Activated naive CD8-positive, alpha-beta T cell treated with anti-CD3 and anti-CD28 coated beads, Interleukin-2, amount 10 ng/mL, durations not matched to agents 7 days and 5 days (primary cell): ENCODE measurements around the gene CYP1A2. TPM values are rescaled to one million over a fixed set of nuclear protein-coding genes. Genes with fewer than 3 reads are reported as not detected.

Source experiments
- ATAC-seq: fragments of 150-1000 bp; cut with Tn5 transposase; one replicate; pipeline ENCODE4 v1.10.0; 2021; ENCODE audit warnings: low read depth, moderate library complexity
- POLR2A ChIA-PET: fragments of 350-600 bp; sonication (Branson Sonifier 250); formaldehyde crosslinking; loops from one replicate; lab custom pipeline; 2021; ENCODE audit warnings: antibody characterized with exemption; lab: Charles Lee
- DNase-seq: peaks from one replicate; pipeline ENCODE4 v3.0.0; 2021
- H3K27ac Mint-ChIP-seq: one replicate; pipeline ENCODE4 v1.8.0; 2022; ENCODE audit warnings: mild to moderate bottlenecking, mixed read lengths
- H3K27me3 Mint-ChIP-seq: one replicate; pipeline ENCODE4 v1.8.0; 2022; ENCODE audit warnings: mild to moderate bottlenecking, moderate library complexity, mixed read lengths
- H3K36me3 Mint-ChIP-seq: one replicate; pipeline ENCODE4 v1.8.0; 2021; ENCODE audit warnings: mild to moderate bottlenecking, mixed read lengths
- H3K4me1 Mint-ChIP-seq: one replicate; pipeline ENCODE4 v1.8.0; 2021; ENCODE audit warnings: mixed read lengths
- H3K4me3 Mint-ChIP-seq: one replicate; pipeline ENCODE4 v1.8.0; 2022; ENCODE audit warnings: mild to moderate bottlenecking, moderate library complexity, mixed read lengths
- H3K9me3 Mint-ChIP-seq: one replicate; pipeline ENCODE4 v1.8.0; 2021; ENCODE audit warnings: mixed read lengths
- total RNA-seq, 2 experiments: library from RNA; stranded (reverse); gene quantifications; one replicate each; pipeline ENCODE4 v1.2.3, GENCODE V29; 2021

The CYP1A2 gene
- total RNA-seq, 2 experiments from 2014 or later, result not detected

DNA sequence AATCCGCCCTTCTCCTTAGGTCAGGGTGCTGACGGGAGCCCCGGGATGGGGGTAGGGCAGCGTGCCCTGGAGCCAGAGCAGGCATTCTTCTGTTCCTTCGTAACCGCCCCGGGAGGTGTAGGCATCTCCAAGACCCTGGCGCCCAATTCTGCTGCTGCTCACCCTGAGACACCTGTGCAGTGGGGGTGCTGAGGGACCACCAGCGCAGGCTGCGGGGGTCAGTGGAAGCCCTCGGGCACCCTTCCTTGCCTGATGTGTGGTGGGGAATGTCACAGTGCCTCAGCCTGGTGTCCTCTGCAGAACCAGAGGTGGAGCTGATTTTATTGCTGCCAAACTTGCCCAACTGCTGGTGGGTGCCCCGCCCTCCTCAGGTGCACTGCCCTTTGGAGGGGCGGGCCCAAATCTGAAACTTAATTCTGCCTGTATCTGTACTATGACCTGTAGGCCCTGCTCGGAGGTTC lies 40.6 kb downstream of the CYP1A2 start:
- POLR2A ChIA-PET, result interaction anchor here (0.6 to 21.9 kb wide), 6 partner anchors 3 to 164 kb away, joined by 3 to 709 read pairs (median 4); partner anchors contain the start of genes CSK, CYP1A1 and MPI
- Mint-ChIP-seq H3K36me3 (peaks cover 31% of the 10 kb centered on the region), H3K4me3 (peak overlapping the region; percentile 88), H3K4me1 (peaks cover 69% of the 10 kb centered on the region), H3K27ac (peak overlapping the region; percentile 98), H3K27me3 (no peaks in the 10 kb centered on the region), H3K9me3 (no peaks in the 10 kb centered on the region)
- DNase-seq (no peak), ATAC-seq (no peak)

DNA sequence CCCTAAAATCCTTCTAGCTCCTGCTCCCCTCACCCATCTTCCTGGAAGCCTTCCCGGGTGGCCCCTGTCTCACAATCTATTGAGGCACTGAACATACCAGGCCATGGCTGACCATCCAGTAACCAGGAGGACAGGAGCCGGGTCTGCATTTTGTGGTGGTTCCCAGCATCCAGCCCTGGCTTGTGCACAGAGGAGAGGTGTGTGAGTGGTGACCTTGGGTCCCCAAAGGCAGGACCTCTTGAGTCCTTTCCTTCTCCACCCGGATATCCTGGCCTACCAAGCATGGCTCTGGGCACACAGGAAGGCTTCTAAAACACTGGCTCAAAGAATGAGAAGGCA lies 41.1 kb downstream of the CYP1A2 start:
- H3K9me3 Mint-ChIP-seq, result no peaks in the 10 kb centered on the region
- peak overlapping the region; percentile 88 for H3K4me3 Mint-ChIP-seq
- H3K27me3 Mint-ChIP-seq, result no peaks in the 10 kb centered on the region
- peak overlapping the region; percentile 98 for H3K27ac Mint-ChIP-seq
- POLR2A ChIA-PET, result interaction anchor here (0.6 to 21.9 kb wide), 8 partner anchors 3 to 412 kb away, joined by 3 to 709 read pairs (median 4); partner anchors contain the start of genes C15orf39, CSK and CYP1A1
- DNase-seq (no peak), ATAC-seq (no peak)
- H3K4me1 Mint-ChIP-seq, result peaks cover 70% of the 10 kb centered on the region
- peaks cover 28% of the 10 kb centered on the region for H3K36me3 Mint-ChIP-seq

GRCh38 chr15:74790080-74790916 lies 41.7 kb downstream of the CYP1A2 start:
- Mint-ChIP-seq H3K9me3 (no peaks in the 10 kb centered on the region), H3K27me3 (no peaks in the 10 kb centered on the region), H3K36me3 (peaks cover 23% of the 10 kb centered on the region), H3K4me1 (peaks cover 72% of the 10 kb centered on the region), H3K4me3 (peak overlapping the region; percentile 88), H3K27ac (peak overlapping the region; percentile 98)
- ATAC-seq (no peak), DNase-seq (no peak)
- POLR2A ChIA-PET, result interaction anchor here (0.5 to 20.1 kb wide), 8 partner anchors 11 to 411 kb away, joined by 3 to 709 read pairs (median 3); partner anchors contain the start of genes C15orf39, CLK3, CSK and CYP1A1

- POLR2A ChIA-PET, result interaction anchor here (1.2 to 20.1 kb wide), 4 partner anchors 12 to 176 kb away, joined by 3 to 709 read pairs (median 4); partner anchors contain the start of genes CLK3 and CSK
- peak overlapping the region; percentile 98 for H3K27ac Mint-ChIP-seq
- peaks cover 23% of the 10 kb centered on the region for H3K36me3 Mint-ChIP-seq
- peaks cover 73% of the 10 kb centered on the region for H3K4me1 Mint-ChIP-seq
- peak overlapping the region; percentile 69 for H3K4me3 Mint-ChIP-seq
- DNase-seq (no peak), ATAC-seq (no peak)
- H3K9me3 Mint-ChIP-seq, result no peaks in the 10 kb centered on the region
- H3K27me3 Mint-ChIP-seq, result no peaks in the 10 kb centered on the region
Measured at GRCh38 chr15:74791007-74791406, 42.4 kb downstream of the CYP1A2 start.

- H3K27me3 Mint-ChIP-seq, result no peaks in the 10 kb centered on the region
- POLR2A ChIA-PET, result interaction anchor here (0.5 to 20.1 kb wide), 4 partner anchors 13 to 177 kb away, joined by 3 to 709 read pairs (median 3); partner anchors contain the start of genes CLK3 and CSK
- ATAC-seq (no peak), DNase-seq (no peak)
- H3K27ac Mint-ChIP-seq, result peak overlapping the region; percentile 87
- H3K9me3 Mint-ChIP-seq, result no peaks in the 10 kb centered on the region
- H3K36me3 Mint-ChIP-seq, result peaks cover 26% of the 10 kb centered on the region
- H3K4me1 Mint-ChIP-seq, result peaks cover 76% of the 10 kb centered on the region
- H3K4me3 Mint-ChIP-seq, result peak overlapping the region; percentile 69
Measured at GRCh38 chr15:74791667-74792066, 43.0 kb downstream of the CYP1A2 start.

- no peak for ATAC-seq
- H3K4me3 Mint-ChIP-seq, result peak overlapping the region; percentile 69
- peaks cover 26% of the 10 kb centered on the region for H3K36me3 Mint-ChIP-seq
- POLR2A ChIA-PET, result interaction anchor here (1.1 to 20.1 kb wide), 2 partner anchors 14 to 159 kb away, joined by 3 to 709 read pairs; partner anchors contain the start of gene CSK
- no peak for DNase-seq
- H3K27ac Mint-ChIP-seq, result peak overlapping the region; percentile 87
- peaks cover 73% of the 10 kb centered on the region for H3K4me1 Mint-ChIP-seq
- no peaks in the 10 kb centered on the region for H3K9me3 Mint-ChIP-seq
- no peaks in the 10 kb centered on the region for H3K27me3 Mint-ChIP-seq
Measured at GRCh38 chr15:74792227-74793016, 43.8 kb downstream of the CYP1A2 start.

- POLR2A ChIA-PET, result interaction anchor here (0.5 to 20.1 kb wide), 7 partner anchors 10 to 160 kb away, joined by 3 to 709 read pairs (median 4); partner anchors contain the start of gene CSK
- peaks cover 72% of the 10 kb centered on the region for H3K4me1 Mint-ChIP-seq
- DNase-seq, result peak; percentile 78
- H3K9me3 Mint-ChIP-seq, result no peaks in the 10 kb centered on the region
- peak overlapping the region; percentile 87 for H3K27ac Mint-ChIP-seq
- H3K36me3 Mint-ChIP-seq, result peaks cover 24% of the 10 kb centered on the region
- H3K27me3 Mint-ChIP-seq, result no peaks in the 10 kb centered on the region
- peak; percentile 21 for ATAC-seq
- peak overlapping the region; percentile 69 for H3K4me3 Mint-ChIP-seq
Measured at GRCh38 chr15:74793135-74794028, 44.7 kb downstream of the CYP1A2 start.

DNA sequence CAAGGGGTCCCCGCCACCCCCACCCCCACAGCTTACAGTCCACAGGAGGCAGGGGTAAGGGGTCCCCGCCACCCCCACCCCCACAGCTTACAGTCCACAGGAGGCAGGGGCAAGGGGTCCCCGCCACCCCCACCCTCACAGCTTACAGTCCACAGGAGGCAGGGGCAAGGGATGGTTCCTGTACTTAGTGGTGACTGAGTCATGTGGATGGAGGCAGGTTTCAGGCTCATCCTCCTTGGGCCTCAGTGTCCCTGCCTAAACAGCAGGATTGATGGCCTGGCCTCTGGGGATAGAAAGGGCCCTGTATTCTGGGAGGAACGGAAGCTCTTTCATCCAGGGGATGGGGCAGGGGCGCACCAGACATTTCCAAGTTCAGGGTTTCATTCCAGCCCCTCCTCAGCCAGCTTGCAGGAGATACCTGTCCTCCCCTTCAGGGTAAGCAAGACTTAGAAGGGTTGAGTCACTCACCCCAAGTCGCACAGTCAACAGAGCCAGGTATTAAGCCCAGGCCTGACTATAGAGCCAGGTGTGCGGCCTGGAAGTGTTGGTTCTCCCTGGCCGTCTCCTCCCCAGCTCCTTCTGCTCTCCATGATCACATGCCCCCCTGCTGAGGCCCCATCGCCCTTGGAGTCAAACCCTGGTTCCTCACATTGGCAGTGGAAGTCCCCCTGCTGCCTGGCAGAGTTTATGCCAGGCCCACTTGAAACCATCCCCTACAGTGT lies 45.8 kb downstream of the CYP1A2 start:
- POLR2A ChIA-PET, result interaction anchor here (0.5 to 20.1 kb wide), 6 partner anchors 9 to 378 kb away, joined by 3 to 709 read pairs (median 4); partner anchors contain the start of gene CSK
- H3K27me3 Mint-ChIP-seq, result no peaks in the 10 kb centered on the region
- peaks cover 21% of the 10 kb centered on the region for H3K36me3 Mint-ChIP-seq
- peak overlapping the region; percentile 86 for H3K27ac Mint-ChIP-seq
- no peak for ATAC-seq
- H3K9me3 Mint-ChIP-seq, result no peaks in the 10 kb centered on the region
- peak overlapping the region; percentile 49 for H3K4me3 Mint-ChIP-seq
- H3K4me1 Mint-ChIP-seq, result peaks cover 70% of the 10 kb centered on the region
- DNase-seq, result no peak

DNA sequence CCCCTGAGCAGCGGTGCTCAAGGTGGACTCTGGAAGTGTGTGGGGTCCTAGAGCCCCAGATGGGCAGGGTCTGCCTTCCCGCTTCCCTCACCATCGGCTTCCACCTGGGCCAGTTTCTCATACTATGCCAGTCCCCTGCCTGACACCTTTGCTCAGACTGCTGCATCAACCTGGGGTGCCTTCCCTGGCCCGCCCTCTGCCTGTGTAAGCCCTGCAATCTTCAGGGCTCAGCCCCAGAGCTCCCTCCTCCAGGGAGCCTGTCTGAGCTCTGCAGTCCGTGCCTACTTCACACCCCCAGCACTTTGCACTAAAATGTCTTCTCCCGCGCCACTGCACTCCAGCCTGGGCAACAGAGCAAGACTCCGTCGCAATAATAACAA lies 46.3 kb downstream of the CYP1A2 start:
- Mint-ChIP-seq H3K4me1 (peaks cover 70% of the 10 kb centered on the region), H3K27me3 (no peaks in the 10 kb centered on the region), H3K9me3 (no peaks in the 10 kb centered on the region), H3K36me3 (peaks cover 17% of the 10 kb centered on the region), H3K27ac (peak overlapping the region; percentile 86), H3K4me3 (peak overlapping the region; percentile 49)
- DNase-seq (no peak), ATAC-seq (no peak)
- POLR2A ChIA-PET, result interaction anchor here (1.7 to 20.1 kb wide), 2 partner anchors 16 to 75 kb away, joined by 4 to 709 read pairs; partner anchors contain the start of gene CSK

GRCh38 chr15:74795966-74796625 lies 47.5 kb downstream of the CYP1A2 start:
- peak overlapping the region; percentile 83 for H3K27ac Mint-ChIP-seq
- H3K4me3 Mint-ChIP-seq, result peak overlapping the region; percentile 59
- no peak for DNase-seq
- H3K9me3 Mint-ChIP-seq, result no peaks in the 10 kb centered on the region
- H3K4me1 Mint-ChIP-seq, result peaks cover 66% of the 10 kb centered on the region
- H3K27me3 Mint-ChIP-seq, result no peaks in the 10 kb centered on the region
- ATAC-seq, result peak; percentile 13
- peaks cover 16% of the 10 kb centered on the region for H3K36me3 Mint-ChIP-seq
- POLR2A ChIA-PET, result interaction anchor here (0.8 to 20.1 kb wide), 2 partner anchors 17 to 23 kb away, joined by 3 to 709 read pairs; partner anchors contain the start of gene CSK
